LNCaP clone FGC (cell line): ENCODE measurements around the gene BCAS3.

Source experiments
- DNase-seq: peaks from one replicate; pipeline ENCODE4 v3.0.0-alpha.2; 2011; ENCODE audit warnings: low read depth
- H3K4me3 ChIP-seq: 2 replicates; pipeline ENCODE4 v1.5.1; 2011; ENCODE audit warnings: mild to moderate bottlenecking, low read depth, low read length, control low read depth
- TF ChIP-seq, protein P1 (sequence below): IDR thresholded peaks from 2 replicates; pipeline ENCODE4 v1.5.1; 2012; ENCODE audit warnings: mild to moderate bottlenecking; ENCODE audit not compliant: control insufficient read depth, insufficient read depth; ENCODE audit errors: extremely low read depth

The BCAS3 gene

GRCh38 chr17:61076621-61077031 lies 399.0 kb downstream of the BCAS3 start:
- TF ChIP-seq, protein P1, sequence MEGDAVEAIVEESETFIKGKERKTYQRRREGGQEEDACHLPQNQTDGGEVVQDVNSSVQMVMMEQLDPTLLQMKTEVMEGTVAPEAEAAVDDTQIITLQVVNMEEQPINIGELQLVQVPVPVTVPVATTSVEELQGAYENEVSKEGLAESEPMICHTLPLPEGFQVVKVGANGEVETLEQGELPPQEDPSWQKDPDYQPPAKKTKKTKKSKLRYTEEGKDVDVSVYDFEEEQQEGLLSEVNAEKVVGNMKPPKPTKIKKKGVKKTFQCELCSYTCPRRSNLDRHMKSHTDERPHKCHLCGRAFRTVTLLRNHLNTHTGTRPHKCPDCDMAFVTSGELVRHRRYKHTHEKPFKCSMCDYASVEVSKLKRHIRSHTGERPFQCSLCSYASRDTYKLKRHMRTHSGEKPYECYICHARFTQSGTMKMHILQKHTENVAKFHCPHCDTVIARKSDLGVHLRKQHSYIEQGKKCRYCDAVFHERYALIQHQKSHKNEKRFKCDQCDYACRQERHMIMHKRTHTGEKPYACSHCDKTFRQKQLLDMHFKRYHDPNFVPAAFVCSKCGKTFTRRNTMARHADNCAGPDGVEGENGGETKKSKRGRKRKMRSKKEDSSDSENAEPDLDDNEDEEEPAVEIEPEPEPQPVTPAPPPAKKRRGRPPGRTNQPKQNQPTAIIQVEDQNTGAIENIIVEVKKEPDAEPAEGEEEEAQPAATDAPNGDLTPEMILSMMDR = no peak
- H3K4me3 ChIP-seq = no peak overlapping the region
- no peak for DNase-seq

GRCh38 chr17:61081959-61082358 lies 404.3 kb downstream of the BCAS3 start:
- DNase-seq = no peak
- TF ChIP-seq, protein P1 = no peak
- H3K4me3 ChIP-seq = no peak overlapping the region

DNA sequence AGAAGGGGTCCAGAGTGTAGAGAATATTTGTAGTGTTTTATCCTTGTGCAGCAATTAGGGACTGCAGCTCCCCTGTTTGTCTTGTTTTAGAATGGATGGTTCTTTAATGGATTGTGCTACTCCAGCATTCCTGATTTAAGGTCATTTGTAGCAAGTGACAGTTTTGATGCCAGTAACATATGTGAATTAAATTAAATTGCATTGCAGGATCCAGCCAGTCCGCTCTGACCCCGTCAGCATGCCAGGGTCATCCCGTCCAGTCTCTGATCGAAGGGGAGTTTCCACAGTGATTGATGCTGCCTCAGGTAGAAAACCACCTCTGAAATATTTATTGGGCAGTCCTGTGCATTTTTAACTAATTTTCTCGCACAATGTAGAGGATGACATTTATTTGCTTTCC lies 406.6 kb downstream of the BCAS3 start:
- H3K4me3 ChIP-seq = no peak overlapping the region
- TF ChIP-seq, protein P1 = no peak
- DNase-seq = no peak

DNA sequence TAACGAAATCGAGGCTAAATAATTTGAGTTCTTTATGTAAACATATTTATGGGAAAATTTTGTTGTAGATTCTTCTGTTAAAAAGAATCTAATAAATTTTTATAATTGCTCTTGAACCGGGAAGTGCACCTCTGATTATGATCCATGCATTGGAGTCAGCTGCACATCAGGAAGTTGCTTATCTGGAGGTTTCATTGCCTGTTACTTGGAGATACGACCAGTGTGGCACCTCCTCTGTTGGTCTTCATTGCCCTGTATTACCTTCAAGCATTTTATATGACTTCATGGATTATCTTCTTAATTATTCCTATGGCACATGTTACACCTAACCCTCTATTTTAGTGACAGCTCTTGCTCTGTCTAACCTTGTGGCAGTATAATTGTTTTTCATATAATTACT lies 409.4 kb downstream of the BCAS3 start:
- no peak overlapping the region for H3K4me3 ChIP-seq
- DNase-seq = no peak
- TF ChIP-seq, protein P1 = no peak

DNA sequence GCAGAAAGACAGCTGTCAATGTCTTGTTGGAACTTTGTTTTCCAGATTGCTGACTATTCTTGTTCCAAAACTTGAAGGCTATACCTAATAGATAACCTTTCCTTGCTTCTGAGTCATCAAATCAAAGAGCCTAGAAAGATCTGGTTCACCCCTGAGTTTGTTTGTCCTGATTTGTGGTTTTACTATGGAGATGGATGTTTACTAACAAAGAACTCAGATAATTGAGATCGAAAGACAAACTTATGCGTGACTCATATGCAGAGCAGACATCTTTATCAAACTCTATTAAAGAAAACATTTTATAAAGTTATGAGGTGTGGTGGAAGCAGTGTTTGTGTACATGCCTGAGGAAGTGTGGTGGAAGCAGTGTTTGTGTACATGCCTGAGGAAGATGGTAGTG lies 410.9 kb downstream of the BCAS3 start:
- H3K4me3 ChIP-seq = no peak overlapping the region
- DNase-seq = no peak
- TF ChIP-seq, protein P1 = no peak

- no peak overlapping the region for H3K4me3 ChIP-seq
- TF ChIP-seq, protein P1 = no peak
- DNase-seq = no peak
These were observed 413.4 kb downstream of the BCAS3 start for GRCh38 chr17:61091096-61091495.

DNA sequence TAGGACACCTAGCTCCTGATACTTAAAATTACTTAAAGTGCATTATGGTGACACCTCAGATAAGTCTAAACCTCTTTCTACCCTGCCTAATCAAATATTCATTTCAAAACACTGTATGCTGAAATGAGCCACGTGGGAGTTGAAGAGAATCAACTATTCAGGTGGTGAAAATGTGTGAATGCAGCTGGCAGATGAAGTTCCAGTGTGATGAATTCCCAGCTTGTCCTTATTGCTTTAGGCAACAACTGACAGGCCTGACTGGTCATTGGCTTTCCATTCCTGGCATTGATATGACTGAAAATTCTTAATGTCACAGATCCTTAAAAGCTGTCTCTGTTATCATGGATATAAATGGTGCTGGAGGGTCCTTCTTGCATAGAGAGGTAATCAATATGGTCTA lies 420.1 kb downstream of the BCAS3 start:
- no peak for DNase-seq
- no peak overlapping the region for H3K4me3 ChIP-seq
- TF ChIP-seq, protein P1 = no peak
